HEK293T (cell line): Measurements from ENCODE around the gene COL19A1.

Source experiments
- BHLHE40 ChIP-seq: fragments of 450-650 bp; IDR thresholded peaks from 2 replicates; pipeline ENCODE4 v1.6.1; 2016; ENCODE audit warnings: mild to moderate bottlenecking, moderate library complexity, borderline replicate concordance
- SP1 ChIP-seq: fragments of 450-650 bp; IDR thresholded peaks from 2 replicates; pipeline ENCODE4 v1.6.1; 2017

DNA sequence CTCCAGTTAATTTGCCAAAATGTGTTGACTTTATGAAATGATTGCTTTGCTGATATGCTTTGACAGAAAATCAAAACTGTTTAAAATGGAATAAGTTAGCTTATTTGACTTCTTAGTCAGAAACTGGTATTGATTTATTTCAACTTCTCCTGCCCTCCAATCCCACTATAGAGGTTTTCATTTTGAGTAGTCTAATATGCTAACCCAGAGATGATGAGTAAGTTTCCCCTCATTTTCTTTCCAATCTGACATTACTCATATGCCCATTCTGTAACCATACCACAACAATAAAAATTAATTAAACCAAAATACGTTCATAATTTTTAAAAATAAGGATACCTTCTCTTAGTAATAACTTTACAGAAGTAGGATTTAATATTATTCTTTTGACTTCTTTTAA, 78.8 kb downstream of the COL19A1 start:
- TF ChIP-seq BHLHE40 (no peak), SP1 (no peak)
